ENCODE results near the gene FCGBP.
"Not testable (repeated sequence)": the region's sequence is repeated elsewhere in the genome, so short reads cannot be mapped to it uniquely, and the experiment has no call there.

FCGBP gene

GRCh38 chr19:39917561-39918182 is 16.8 kb downstream of the FCGBP start:
- no peak for DNase-seq (ENCODE audit: low read depth)

- no peak for DNase-seq (ENCODE audit: low read depth)
Measured at GRCh38 chr19:39916851-39917396, 17.5 kb downstream of the FCGBP start.

- no peak for DNase-seq (ENCODE audit: low read depth)
Measured at GRCh38 chr19:39916236-39916635, 18.2 kb downstream of the FCGBP start.

GRCh38 chr19:39915848-39916215 is 18.6 kb downstream of the FCGBP start:
- no peak for DNase-seq (ENCODE audit: low read depth)

GRCh38 chr19:39915101-39915847 is 19.2 kb downstream of the FCGBP start:
- DNase-seq (ENCODE audit: low read depth): no peak

- no peak for DNase-seq (ENCODE audit: low read depth)
Measured at GRCh38 chr19:39913682-39914333, 20.6 kb downstream of the FCGBP start.

GRCh38 chr19:39908803-39909202 is 25.6 kb downstream of the FCGBP start:
- no peak for DNase-seq (ENCODE audit: low read depth)

GRCh38 chr19:39906820-39907611 is 27.4 kb downstream of the FCGBP start:
- DNase-seq (ENCODE audit: low read depth): no peak

- DNase-seq (ENCODE audit: low read depth): no peak
Measured at GRCh38 chr19:39906283-39906682, 28.2 kb downstream of the FCGBP start.

GRCh38 chr19:39903486-39904091 is 30.8 kb downstream of the FCGBP start:
- not testable (repeated sequence) for DNase-seq (ENCODE audit: low read depth)

- DNase-seq (ENCODE audit: low read depth): not testable (repeated sequence)
Measured at GRCh38 chr19:39902326-39902725, 32.1 kb downstream of the FCGBP start.

GRCh38 chr19:39901681-39902080 is 32.8 kb downstream of the FCGBP start:
- not testable (repeated sequence) for DNase-seq (ENCODE audit: low read depth)

GRCh38 chr19:39898858-39899257 is 35.6 kb downstream of the FCGBP start:
- not testable (repeated sequence) for DNase-seq (ENCODE audit: low read depth)

GRCh38 chr19:39897511-39898245 is 36.8 kb downstream of the FCGBP start:
- peak; percentile 12 for DNase-seq (ENCODE audit: low read depth)

GRCh38 chr19:39895096-39895495 is 39.3 kb downstream of the FCGBP start:
- DNase-seq (ENCODE audit: low read depth): not testable (repeated sequence)

GRCh38 chr19:39894236-39894606 is 40.2 kb downstream of the FCGBP start:
- not testable (repeated sequence) for DNase-seq (ENCODE audit: low read depth)

- DNase-seq (ENCODE audit: low read depth): not testable (repeated sequence)
Measured at GRCh38 chr19:39893366-39894235, 40.8 kb downstream of the FCGBP start.

GRCh38 chr19:39892506-39892902 is 41.9 kb downstream of the FCGBP start:
- DNase-seq (ENCODE audit: low read depth): not testable (repeated sequence)

GRCh38 chr19:39891660-39892505 is 42.6 kb downstream of the FCGBP start:
- DNase-seq (ENCODE audit: low read depth): not testable (repeated sequence)

Measured in T follicular helper cell (primary cell).